ENCODE data around the gene WDFY2.

- TF ChIP-seq EGR1 (IDR thresholded peaks at IDR 0.05; ENCODE audit: borderline replicate concordance, low read depth, low read length): no peak
- no peak for TF ChIP-seq TCF12 (IDR thresholded peaks at IDR 0.05; ENCODE audit: low read depth, low read length)
These were observed 232.5 kb downstream of the WDFY2 start for GRCh38 chr13:51816604-51817249.

Measured in H1 (cell line).